Vagina (tissue), 2 donors: ENCODE results near the gene RSU1.

Experiments
- POLR2A ChIP-seq, 2 donors: fragments of 450-650 bp; IDR thresholded peaks; one replicate each; pipeline ENCODE4 v1.6.1; 2017; ENCODE audit warnings: antibody characterized with exemption in 2 of 2, mild to moderate bottlenecking in 2 of 2, moderate library complexity in 2 of 2
- TF ChIP-seq, protein P1 (sequence below), 3 experiments: fragments of 450-650 bp in 2 of 3; fragments of 200-600 bp in 1 of 3; sonication (generic) in 1 of 3; IDR thresholded peaks; one replicate each; pipeline ENCODE4 v1.5.1; 2017 to 2019; ENCODE audit warnings: antibody characterized with exemption in 3 of 3, mild to moderate bottlenecking in 2 of 3, moderate library complexity in 2 of 3

DNA sequence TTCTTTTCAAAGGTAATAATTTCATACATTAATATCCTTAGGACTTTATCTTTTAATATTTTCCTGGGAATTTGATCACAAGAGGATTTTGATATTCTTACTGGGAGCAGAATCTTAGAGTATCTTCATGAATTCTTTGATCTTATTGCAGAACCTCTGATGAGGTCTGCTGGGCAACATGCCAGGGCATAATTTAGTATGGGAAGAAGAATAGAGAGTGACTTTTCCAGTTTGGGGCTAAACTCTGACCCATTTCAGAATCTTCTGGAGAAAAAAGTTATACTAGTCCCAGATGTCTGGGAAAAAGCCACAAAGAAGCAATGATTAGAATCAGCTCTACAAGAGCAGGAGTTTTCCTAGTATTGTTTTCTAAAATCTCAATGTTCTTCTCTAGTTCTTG is 28.0 kb upstream of the RSU1 start:
- TF ChIP-seq, protein P1, sequence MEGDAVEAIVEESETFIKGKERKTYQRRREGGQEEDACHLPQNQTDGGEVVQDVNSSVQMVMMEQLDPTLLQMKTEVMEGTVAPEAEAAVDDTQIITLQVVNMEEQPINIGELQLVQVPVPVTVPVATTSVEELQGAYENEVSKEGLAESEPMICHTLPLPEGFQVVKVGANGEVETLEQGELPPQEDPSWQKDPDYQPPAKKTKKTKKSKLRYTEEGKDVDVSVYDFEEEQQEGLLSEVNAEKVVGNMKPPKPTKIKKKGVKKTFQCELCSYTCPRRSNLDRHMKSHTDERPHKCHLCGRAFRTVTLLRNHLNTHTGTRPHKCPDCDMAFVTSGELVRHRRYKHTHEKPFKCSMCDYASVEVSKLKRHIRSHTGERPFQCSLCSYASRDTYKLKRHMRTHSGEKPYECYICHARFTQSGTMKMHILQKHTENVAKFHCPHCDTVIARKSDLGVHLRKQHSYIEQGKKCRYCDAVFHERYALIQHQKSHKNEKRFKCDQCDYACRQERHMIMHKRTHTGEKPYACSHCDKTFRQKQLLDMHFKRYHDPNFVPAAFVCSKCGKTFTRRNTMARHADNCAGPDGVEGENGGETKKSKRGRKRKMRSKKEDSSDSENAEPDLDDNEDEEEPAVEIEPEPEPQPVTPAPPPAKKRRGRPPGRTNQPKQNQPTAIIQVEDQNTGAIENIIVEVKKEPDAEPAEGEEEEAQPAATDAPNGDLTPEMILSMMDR (IDR thresholded peaks at IDR 0.05) = no peak
- TF ChIP-seq POLR2A (IDR thresholded peaks at IDR 0.05) = no peak
